T-helper 1 cell (primary cell): ENCODE measurements around the gene TMEM11.
A peak's percentile ranks its signal among the peaks of the same experiment; 100 is the strongest.

Source experiments
- DNase-seq, 5 donors: peaks; one replicate each; pipeline ENCODE4 v3.0.0-alpha.2; 2012 to 2020
- total RNA-seq, 4 donors: gene quantifications; one replicate each; lab custom pipeline; 2026; lab: John Stamatoyannopoulos, UW

Gene TMEM11, protein sequence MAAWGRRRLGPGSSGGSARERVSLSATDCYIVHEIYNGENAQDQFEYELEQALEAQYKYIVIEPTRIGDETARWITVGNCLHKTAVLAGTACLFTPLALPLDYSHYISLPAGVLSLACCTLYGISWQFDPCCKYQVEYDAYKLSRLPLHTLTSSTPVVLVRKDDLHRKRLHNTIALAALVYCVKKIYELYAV
- total RNA-seq, result 4.6 to 12.3 (median 9.3) reads per million in 4 donors

DNA sequence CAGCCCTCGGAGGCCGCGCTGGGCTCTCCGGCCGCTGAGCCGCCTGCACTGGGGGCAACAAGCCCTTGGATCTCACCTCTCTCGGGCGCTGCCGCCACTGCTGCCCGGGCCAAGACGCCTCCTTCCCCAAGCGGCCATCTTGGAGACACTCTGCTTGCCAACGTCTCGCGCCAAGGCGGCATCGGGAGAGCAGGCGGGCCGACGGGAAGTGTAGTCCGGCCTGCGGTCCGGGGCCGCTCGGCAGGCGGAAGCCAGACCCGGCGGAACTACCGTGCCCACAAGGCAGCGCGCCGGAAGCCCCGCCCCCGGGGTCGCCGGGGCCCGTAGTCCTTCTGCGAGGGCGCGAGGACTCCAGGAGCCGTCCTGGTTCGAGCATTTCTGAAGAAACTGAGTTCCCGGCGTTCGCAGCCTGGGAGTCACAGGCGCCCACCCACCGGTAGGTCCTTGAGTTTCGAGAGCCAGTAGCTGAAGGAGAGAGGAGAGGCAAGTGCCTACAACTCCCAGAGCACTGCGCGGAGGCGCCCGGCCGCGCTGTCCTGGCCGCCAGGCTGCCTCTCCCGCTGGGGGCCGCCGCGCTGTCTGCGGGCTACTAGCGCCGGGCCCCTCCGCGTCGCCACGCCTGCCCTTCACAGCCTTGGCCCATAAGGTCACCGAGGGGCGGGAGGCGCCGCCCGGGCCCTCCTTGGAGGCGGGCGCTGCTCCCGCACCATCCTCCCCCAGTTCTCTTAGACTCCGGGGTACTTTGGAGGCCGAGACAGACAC is at the start of gene TMEM11:
TMEM11 (minus strand) TSS at position 147 of the 762 bp plus-strand sequence; CDS start at position 138, 9 bp downstream.
- DNase-seq, result peak; percentile 90 to 96 (median 92)

DNA sequence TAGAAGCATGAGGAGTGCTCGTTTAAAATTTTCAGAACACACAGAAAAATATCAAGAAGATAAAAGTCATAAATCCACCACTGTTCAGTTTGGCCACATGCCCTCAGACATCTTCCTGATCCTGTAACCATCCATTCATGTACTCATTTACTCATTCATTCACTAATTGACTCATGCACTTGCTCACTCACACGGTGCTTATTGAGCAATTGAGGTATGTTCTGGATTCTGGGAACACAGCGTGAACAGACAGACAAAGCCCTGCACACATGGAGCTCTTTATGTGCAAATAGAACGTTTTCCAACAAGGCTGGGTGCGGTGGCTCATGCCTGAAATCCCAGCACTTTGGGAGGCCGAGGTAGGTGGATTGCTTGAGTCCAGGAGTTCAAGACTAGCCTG is 49.4 kb upstream of the TMEM11 start:
- no peak for DNase-seq

DNA sequence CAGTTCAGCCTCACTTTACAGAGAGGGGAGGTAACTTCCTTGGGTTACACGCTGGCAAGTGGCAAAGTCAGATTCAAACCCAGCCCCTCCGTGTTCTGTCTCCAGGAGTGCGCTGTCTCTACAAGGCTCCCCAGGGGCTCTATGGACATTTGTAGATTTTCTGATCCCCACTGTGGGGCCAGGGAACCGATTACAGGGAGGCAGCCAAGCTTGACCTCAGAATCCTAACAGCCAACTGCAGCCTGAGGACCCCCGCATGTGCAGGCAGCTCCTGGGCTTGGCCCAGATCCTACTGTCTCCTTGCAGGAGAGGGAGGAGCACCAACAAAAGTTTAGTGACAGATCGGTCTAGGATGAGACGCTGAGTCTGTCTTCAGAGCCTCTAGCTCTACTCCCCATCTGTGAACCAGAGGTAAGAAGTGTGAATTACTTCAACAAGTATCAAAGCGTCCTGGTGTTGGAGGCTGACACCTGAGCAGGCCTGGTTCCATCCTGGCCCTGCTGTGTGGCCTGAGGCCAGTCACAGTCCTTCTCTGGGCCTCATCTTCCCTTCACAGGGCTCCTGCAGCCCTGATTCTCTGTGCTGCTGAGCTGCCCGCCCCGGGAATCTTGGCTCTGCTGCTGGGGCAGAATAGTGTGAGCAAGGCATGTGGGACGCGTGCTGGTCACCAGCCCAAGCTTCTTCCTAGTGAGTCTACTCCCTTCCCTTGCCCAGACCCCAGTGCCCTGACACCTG is 48.5 kb upstream of the TMEM11 start:
- no peak for DNase-seq

DNA sequence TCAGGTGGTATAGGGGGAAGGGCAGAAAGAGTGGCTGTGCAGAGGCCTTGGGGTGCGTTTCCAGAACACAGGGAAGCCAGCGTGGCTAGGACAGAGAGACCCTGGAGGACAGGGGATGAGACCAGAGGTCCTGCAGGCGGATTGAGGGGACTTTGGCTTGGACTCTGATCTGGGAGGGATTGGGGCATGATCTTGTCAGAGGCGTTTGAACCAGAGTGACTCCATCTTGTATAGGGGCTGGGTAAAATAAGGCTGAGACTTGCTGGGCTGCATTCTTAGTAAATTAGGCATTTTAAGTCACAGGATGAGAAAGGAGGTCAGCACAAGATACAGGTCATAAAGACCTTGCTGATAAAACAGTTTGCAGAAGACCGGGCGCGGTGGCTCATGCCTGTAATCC is 44.6 kb upstream of the TMEM11 start:
- no peak for DNase-seq

DNA sequence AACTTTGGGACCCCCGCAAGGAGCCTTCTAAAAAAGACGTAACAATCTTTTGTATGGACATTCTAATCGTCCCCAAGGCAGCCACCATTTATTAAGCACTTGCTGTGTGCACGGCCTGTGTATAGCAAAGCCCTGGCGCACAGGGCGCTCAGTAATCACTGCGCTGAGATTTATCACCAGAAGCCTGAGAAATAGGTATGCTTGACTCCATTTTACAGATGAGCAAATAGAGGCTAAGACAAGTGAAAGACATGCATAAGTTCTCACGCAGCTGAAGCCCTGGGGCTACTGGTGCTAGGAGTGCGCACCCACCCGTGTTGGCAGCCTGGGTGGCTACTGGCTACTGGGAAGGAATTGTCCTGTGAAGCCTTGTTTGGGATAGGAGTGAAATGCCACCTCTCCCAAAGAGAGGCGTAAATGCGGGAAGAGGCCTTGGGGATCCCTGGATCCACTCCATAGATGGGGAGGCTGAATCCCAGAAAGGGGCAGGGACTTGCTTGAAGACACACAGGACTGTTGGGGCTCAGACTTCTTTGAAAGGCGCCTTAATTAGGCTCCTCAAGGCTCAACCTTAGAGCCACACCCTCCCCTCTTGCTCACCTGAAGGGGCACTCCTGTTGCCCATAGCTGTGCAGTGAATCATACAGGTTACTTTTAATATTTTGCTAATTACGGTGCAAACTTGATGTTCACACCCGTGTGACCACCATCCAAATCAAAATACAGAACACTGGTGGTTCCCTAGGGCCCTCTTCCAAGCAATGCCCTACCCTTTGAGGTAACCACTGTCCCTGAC is 39.9 kb upstream of the TMEM11 start:
- no peak for DNase-seq

DNA sequence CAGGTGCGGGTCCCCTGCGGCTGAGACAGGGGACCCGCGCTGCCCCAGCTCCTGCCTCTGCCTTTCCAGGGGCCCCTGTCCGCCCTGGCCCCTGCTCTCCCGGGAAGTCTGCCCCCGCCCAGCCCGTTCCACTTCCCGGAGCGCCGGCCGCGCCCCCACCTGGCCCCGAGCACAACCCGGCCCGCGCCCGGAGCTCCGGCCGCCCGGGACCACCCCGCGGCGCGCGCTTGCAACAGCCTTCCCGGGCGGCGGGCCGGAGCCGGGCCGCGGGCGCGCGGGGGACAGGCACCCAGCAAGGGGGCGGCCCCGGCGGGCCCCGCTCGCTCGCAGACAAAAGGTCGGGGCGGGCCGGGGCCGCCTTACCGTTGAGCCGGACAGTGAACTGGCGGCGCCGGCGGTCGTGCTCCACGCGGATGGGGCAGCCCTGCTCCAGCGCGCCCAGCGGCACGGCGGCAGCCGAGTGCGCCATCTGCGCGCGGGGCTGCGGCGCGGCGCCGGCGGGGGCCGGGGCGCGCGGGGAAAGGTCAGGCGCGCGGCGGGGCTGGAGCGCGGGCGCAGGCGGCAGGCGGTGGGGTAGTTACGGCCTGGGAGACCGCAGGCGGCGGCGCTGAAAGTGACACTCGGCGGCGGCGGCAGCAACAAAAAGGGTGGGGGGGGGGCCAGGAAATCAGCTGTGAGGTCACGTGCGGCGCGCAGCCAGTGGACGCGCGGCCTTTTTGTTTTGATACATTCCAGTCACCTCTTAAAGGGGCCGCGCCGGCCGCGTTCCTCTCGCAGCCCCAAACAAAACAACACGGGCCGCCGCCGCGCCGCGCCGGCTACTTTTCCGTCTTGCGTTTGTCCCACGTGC is 39.1 kb upstream of the TMEM11 start, which contains the start of gene NATD1:
NATD1 (minus strand) TSS at position 615 of the 850 bp plus-strand sequence; CDS start at position 469, 146 bp downstream.
- peak; percentile 68 to 86 (median 76) for DNase-seq

DNA sequence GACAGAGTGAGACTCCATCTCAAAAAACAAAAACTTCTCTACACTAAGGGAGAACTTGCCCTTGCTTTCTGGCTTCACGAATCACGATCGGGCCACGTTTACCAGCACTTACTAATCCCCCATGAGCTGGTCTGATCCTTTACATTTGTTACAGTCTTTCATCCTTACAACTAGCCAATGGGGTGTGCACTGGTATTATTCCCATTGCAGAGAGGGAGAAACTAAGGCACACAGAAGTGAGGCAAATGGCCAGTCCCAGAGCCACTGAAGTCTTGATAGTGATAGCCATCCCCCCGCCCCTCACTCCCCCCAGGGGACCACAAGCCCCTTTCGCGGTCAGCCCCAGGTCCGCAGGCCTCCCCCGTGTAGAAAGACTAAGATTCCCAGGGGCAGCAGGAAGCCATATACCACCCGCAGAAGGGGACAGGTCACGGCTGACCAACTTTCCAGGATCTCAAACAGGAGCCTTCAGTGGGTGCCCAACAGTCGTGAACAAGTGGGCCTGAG is 38.4 kb upstream of the TMEM11 start:
- DNase-seq, result no peak

DNA sequence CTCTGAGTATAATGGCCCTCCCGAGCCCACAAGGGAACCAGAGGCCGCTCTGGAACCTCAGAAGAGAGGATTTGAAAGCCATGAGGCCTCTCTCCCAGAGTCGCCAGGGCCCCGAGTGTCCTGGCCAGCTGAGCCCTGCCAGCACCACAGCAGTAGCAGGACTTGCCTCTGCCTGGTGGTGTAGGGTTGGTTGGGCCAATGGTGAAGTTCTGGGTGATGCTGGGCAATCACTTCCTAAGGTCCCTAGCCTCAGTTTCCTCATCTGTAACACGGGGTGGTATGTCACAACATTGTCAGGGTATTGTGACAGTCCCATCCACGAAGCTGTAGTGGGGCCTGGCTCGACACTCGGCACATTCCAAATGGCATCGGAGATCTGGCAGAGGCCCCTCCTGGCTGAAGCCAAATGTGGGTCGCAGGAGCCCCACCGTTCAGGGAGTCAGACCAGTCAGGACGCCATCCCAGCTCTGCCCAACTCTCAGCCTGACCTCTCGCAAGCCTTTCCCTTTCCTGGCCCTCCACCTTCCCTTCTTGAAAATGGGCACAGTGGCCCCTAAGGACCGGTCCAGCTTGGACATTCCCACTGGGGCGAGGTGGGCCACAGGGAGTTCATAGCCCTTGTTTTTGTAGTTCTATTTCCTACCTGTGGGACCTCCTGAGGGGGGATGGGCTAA is 37.5 kb upstream of the TMEM11 start:
- DNase-seq, result no peak

DNA sequence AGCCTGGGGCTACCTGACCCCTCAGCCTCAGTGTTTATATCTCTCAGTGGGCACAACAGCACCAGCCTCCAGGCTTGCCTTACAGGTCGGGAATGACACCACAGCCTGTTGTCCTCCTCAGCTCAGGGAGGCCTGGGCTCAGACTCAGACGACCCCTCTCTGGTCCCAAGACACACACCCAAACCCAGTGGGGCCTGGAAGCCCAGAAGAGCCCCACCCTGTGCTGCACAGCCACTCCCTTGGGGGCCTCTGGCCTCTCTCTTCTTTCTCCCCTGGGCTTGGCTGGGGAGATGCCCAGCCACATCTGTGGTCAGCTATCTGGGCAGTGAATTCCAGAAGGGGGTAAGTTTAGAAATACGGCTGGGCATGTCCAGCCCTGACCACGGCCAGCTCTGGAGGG is 36.9 kb upstream of the TMEM11 start:
- no peak for DNase-seq

DNA sequence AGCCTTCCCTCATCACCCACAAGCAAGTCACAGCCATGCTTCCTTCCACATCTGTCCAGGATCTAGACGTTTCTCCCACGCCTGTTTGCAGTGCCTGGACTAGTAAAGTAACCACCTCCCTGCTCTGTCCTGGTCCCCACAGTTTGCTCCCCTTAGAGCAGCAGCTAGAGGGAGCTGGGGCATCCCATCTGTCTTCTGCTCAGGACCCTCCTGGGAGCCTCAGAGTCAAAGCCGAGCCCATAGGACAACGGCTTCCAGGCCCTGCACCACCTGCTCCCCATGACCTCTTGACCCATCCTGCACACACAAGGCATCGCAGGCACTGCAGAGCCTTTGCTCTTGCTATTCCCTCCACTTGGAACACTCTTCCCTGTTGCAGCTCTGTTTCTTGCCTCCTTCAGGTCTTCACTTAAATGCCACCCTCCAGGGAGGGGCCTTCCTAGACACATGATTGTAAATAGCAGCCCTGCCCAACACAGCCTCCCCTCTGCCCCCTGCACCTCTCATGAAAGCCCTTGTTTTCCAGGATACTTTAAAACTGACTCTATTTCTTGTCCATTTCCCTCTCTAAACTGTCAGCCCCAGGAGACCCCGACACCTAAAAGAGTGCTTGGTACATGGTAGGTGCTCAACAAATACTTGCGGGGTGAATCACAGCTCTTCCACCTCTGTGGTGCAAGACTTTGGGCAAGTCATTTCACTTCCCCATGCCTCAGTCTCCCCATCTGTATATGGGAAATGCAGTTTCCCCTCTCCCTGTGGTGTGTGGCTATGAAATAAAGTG is 36.2 kb upstream of the TMEM11 start:
- DNase-seq, result no peak

DNA sequence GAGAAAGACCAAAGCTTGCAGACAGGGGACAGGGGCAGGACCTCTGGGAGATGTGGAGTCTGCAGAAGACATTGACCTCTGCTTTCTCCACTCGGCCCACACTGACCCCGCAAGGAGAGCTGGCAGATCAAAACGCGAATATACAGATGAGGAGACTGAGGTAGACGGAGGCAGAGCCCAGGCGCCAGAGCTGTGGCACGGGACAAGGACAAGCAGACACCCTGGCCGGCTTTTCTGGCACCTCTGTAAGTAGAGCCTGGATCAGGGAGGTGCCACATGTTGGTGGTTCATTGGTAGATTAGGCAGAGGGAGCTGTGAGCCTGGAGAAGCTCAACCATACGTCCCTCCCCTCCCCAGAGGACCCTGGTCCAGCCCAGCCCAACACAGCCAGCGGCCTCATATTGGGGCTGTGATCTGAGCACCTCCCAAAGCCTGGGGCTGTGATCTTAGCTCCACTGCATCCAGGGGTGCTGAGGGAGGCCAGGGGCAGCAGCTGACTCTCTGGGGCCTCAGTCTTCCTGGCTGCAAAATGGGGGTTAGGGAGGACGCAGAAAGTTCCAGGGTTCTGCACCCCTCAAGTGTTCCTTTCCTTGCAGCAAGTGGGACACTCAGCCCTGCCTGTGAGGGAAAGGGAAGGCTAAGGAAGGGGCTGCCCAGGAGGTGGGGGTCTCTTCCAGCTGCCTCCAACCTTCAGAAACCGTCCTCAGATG is 35.3 kb upstream of the TMEM11 start:
- DNase-seq, result no peak

DNA sequence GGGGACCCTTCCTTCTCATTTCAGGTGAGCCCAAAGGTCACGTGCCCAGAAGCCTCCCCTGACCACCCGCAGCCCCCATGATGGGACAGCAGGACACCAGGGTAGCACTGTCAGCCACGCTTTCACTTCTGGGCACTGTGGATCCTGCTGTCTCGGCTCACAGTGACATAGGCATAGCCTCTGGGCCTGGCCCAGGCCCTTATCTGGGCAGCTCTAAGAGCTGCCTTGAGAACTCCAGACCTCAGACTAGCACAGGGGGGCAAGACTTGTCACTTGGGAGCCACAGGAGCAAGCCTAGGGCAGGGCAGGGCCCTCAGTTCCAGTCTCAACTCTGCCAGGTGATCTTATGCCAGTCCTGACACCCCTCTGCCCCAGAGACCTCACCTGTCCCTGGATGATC is 34.5 kb upstream of the TMEM11 start:
- no peak for DNase-seq

DNA sequence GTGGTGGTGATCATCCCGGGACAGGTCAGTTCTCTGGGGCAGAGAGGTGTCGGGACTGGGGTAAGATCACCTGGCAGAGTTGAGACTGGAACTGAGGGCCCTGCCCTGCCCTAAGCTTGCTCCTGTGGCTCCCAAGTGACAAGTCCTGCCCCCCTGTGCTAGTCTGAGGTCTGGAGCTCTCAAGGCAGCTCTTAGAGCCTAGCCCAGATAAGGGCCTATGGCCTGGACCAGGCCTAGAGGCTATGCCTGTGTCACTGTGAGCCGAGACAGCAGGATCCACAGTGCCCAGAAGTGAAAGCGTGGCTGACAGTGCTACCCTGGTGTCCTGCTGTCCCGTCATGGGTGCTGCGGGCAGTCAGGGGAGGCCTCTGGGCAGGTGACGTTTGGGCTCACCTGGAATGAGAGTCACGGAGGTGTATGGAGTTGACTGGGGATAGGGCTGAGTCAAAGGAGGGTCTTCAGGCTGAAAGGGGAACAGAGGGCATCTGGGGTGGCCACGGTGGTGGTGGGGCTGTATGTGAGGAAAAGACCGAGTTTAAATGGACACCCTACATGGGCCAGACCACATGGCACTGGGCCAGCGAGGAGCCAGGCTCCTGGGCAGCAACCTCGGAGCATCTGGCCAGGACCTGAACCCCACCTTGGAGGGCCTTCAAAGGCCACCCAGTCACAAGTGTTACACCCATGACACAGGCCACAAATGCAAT is 33.7 kb upstream of the TMEM11 start:
- no peak for DNase-seq

DNA sequence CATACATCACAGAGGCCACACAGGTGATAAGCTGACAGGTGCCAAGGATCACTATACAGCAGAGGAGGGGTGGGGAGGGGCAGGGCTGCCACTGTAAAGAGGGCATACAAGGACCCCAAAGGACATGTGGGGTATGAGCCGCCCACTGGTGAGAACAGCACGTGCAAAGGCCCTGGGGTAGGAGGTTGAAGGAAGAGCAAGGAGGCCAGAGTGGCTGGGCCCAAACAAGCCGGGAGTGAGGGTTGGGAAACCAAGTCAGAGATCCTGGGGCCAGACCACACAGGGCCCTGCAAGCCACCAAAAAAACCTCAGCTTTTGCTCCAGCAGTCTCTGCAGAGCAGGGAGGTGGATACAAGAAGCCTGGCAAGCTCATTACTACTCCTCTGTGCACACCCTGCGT is 32.7 kb upstream of the TMEM11 start:
- DNase-seq, result no peak

DNA sequence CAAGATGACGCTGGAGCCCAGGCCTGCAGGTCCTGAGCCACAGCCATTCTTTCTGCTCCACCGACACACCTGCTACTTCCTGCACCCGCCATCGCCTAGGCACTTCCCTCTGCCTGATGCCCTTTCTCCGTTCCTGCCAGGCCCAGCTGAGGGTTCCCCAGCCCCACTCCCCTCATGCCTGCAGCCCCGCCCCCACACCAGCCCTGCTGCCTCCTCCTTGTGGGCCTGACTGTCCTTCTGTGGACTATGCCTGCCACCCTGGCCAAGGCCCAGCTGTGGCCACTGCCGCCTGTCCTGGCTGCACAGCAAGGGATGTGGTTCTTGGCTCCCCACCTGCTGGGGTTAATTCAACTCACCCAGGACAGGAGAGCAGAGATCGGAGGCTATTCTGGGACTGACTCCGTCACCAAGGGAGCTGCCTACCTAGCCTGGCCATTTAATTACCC is 31.7 kb upstream of the TMEM11 start:
- no peak for DNase-seq

DNA sequence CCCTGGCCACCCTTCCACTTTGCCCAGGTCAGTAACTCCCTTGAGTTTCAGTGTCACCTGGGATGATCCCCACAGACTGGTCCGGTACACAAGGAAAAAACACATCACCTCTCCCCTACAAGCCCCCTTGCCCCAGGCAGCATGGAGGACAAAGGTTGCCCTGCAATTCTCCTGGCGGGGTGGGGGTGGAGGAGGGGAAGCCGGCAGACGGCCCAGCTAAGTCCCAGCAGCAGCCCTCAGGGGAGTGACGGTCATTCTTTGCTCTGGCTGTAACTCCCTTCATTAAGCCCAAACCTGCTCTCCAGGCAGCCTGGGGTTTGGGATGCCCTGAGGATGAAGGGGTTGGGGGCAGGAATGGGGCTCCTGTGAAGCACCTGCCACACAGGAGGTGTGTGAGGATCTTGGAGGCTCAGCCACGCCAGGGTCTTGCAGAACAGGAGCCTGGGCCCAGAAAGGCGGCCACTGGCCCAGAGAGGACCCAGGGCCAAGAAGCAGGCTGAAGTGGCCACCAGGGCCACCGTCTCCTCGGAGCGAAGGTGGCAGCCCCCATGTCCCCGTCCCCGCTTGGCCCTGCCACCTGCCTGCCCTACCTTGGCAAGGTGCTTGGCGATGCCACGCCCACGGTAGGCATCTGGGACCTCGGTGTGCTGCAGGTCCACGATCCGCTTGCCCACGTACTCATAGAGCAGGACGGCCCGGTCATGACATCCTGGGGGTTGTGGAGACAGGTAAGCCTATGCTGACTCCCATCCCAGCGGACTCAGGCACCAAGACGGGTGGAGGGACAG is 29.7 kb upstream of the TMEM11 start:
- no peak for DNase-seq

DNA sequence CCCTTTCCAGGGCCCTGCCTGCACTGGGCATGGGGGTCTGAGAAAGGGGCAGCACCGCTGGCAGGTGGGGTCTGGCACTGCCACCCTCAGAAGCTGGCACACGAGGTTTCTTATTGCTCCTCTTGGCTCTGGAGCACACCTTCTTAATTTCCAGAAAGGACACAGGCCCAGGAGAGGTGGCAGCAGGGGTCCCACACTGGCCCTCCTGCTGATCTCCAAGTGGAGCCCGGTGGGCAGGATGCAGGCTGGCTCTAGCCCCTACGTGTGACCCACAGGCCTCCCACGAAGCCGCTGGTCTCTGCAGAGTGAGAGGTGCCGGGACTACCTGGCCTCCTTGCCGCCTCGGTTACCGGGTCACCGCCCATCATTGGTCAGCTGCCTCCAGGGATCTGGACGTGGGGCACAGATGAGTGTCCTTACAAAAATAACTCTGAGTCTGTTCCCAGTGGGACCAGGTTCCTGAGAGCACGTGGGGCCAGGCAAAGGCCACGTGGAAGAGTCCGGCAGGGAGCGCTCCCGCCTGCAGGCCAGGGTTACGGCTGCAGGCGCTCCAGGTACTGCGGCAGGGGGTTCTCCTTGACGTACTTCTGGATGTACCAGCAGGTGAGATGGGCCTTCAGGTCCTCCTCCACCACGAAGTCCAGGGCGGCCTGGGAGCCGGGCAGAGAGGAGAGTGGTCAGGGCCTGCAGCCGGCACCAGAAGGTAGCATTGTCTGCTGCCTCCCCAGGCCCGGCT is 29.0 kb upstream of the TMEM11 start:
- DNase-seq, result no peak
